Gastrocnemius medialis (tissue), 4 donors: ENCODE data around the gene LRSAM1. TPM values are rescaled to one million over a fixed set of nuclear protein-coding genes. Genes with fewer than 3 reads are reported as not detected.

Source experiments
- ATAC-seq, 2 donors: fragments of 150-250 bp; one replicate each; pipeline ENCODE4 v1.9.1; 2016
- DNase-seq, 2 donors: peaks; one replicate each; pipeline ENCODE4 v3.0.0-alpha.2; 2019
- H3K27ac ChIP-seq, 4 donors: fragments of 200-600 bp; sonication (generic); 1 replicate in 1 of 4; 2 replicates in 3 of 4; pipeline ENCODE4 v1.5.1; 2016 to 2018; ENCODE audit warnings: mild to moderate bottlenecking in 2 of 4, moderate library complexity in 1 of 4
- H3K27me3 ChIP-seq, 3 donors: fragments of 200-600 bp; sonication (generic) in 2 of 3; 1 replicate in 1 of 3; 2 replicates in 2 of 3; pipeline versions ENCODE4 v1.5.1 to v1.6.0; 2016 to 2019; ENCODE audit warnings: mild to moderate bottlenecking in 1 of 3, moderate library complexity in 1 of 3
- H3K36me3 ChIP-seq, 2 donors: fragments of 200-600 bp; sonication (generic) in 1 of 2; one replicate each; pipeline ENCODE4 v1.5.1; 2017 to 2018
- H3K4me1 ChIP-seq, 2 donors: fragments of 200-600 bp; sonication (generic) in 1 of 2; one replicate each; pipeline ENCODE4 v1.5.1; 2016 to 2017; ENCODE audit warnings: mild to moderate bottlenecking in 2 of 2
- H3K4me3 ChIP-seq, 4 donors: fragments of 200-600 bp; sonication (generic) in 3 of 4; 1 replicate in 1 of 4; 2 replicates in 3 of 4; pipeline ENCODE4 v1.5.1; 2016 to 2019; ENCODE audit warnings: mild to moderate bottlenecking in 2 of 4
- H3K9me3 ChIP-seq, 3 donors: fragments of 200-600 bp; sonication (generic) in 2 of 3; 1 replicate in 1 of 3; 2 replicates in 2 of 3; pipeline ENCODE4 v1.5.1; 2016 to 2019
- POLR2A ChIP-seq, 2 donors: fragments of 450-650 bp; IDR thresholded peaks; one replicate each; pipeline ENCODE4 v1.6.1; 2017; ENCODE audit warnings: antibody characterized with exemption in 2 of 2, mild to moderate bottlenecking in 2 of 2, moderate library complexity in 2 of 2
- in situ Hi-C, 4 donors: fragments of 200-750 bp; cut with MboI; loops; one replicate each; pipeline versions ENCODE4 v1.15.0 to v1.8.0; 2017; ENCODE audit warnings: low sequenced_read_pairs in 4 of 4
- intact Hi-C: fragments of 100-400 bp; cut with DNase I; formaldehyde crosslinking; loops from one replicate; pipeline ENCODE4 v1.15.1; 2023; ENCODE audit warnings: low total_unique reads
- total RNA-seq, 4 donors: library from RNA; depleted of rRNA; stranded (reverse); fragments of >200 nt; gene quantifications; one replicate each; pipeline versions ENCODE4 v1.1.0 to v1.2.3, GENCODE V29; 2016
- TF ChIP-seq, protein P1 (sequence below), 5 experiments: fragments of 450-650 bp in 3 of 5; fragments of 200-600 bp in 2 of 5; sonication (generic) in 2 of 5; IDR thresholded peaks in 4 of 5; conservative IDR thresholded peaks in 1 of 5; 1 replicate in 4 of 5; 2 replicates in 1 of 5; pipeline ENCODE4 v1.5.1; 2016 to 2019; ENCODE audit warnings: antibody characterized with exemption in 5 of 5, mild to moderate bottlenecking in 3 of 5, moderate library complexity in 3 of 5

LRSAM1 gene
- total RNA-seq, 4 donors from 2014 or later: 10.2 to 17.3 (median 16.1) TPM

- H3K27ac ChIP-seq: no peak overlapping the region
- H3K9me3 ChIP-seq: no peaks in the 10 kb centered on the region
- H3K27me3 ChIP-seq: no peaks in the 10 kb centered on the region
- H3K36me3 ChIP-seq: peaks cover 0 to 12% of the 10 kb centered on the region in 2 donors
- TF ChIP-seq POLR2A (IDR thresholded peaks at IDR 0.05): no peak
- TF ChIP-seq, protein P1, sequence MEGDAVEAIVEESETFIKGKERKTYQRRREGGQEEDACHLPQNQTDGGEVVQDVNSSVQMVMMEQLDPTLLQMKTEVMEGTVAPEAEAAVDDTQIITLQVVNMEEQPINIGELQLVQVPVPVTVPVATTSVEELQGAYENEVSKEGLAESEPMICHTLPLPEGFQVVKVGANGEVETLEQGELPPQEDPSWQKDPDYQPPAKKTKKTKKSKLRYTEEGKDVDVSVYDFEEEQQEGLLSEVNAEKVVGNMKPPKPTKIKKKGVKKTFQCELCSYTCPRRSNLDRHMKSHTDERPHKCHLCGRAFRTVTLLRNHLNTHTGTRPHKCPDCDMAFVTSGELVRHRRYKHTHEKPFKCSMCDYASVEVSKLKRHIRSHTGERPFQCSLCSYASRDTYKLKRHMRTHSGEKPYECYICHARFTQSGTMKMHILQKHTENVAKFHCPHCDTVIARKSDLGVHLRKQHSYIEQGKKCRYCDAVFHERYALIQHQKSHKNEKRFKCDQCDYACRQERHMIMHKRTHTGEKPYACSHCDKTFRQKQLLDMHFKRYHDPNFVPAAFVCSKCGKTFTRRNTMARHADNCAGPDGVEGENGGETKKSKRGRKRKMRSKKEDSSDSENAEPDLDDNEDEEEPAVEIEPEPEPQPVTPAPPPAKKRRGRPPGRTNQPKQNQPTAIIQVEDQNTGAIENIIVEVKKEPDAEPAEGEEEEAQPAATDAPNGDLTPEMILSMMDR (IDR thresholded peaks at IDR 0.05 in 4 of 5, conservative IDR thresholded peaks at IDR 0.05 in 1 of 5): no peak
- H3K4me3 ChIP-seq: no peak overlapping the region
- in situ Hi-C loops: loop anchor here in 1 of 4 donors (10.0 kb wide), 1 partner anchor 228 kb away; the partner anchor contains the start of gene TOR2A
- intact Hi-C loops: loop anchor here (10.0 kb wide), 1 partner anchor 418 kb away; no protein-coding TSS in a partner anchor
- ATAC-seq (no peak), DNase-seq (no peak)
- no peaks in the 10 kb centered on the region for H3K4me1 ChIP-seq
Measured at GRCh38 chr9:127506814-127507750, 55.8 kb downstream of the LRSAM1 start.

GRCh38 chr9:127507751-127508648 is 56.7 kb downstream of the LRSAM1 start:
- H3K4me3 ChIP-seq: no peak overlapping the region
- DNase-seq (no peak), ATAC-seq (no peak)
- in situ Hi-C loops (loop anchor here in 1 of 4 donors (10.0 kb wide), 1 partner anchor 227 kb away; the partner anchor contains the start of gene TOR2A), intact Hi-C loops (loop anchor here (10.0 kb wide), 1 partner anchor 417 kb away; no protein-coding TSS in a partner anchor)
- no peaks in the 10 kb centered on the region for H3K4me1 ChIP-seq
- no peak overlapping the region for H3K27ac ChIP-seq
- H3K36me3 ChIP-seq: peaks cover 0 to 12% of the 10 kb centered on the region in 2 donors
- no peaks in the 10 kb centered on the region for H3K9me3 ChIP-seq
- no peaks in the 10 kb centered on the region for H3K27me3 ChIP-seq
- TF ChIP-seq POLR2A (IDR thresholded peaks at IDR 0.05): no peak
- TF ChIP-seq, protein P1 (IDR thresholded peaks at IDR 0.05 in 4 of 5, conservative IDR thresholded peaks at IDR 0.05 in 1 of 5): no peak

DNA sequence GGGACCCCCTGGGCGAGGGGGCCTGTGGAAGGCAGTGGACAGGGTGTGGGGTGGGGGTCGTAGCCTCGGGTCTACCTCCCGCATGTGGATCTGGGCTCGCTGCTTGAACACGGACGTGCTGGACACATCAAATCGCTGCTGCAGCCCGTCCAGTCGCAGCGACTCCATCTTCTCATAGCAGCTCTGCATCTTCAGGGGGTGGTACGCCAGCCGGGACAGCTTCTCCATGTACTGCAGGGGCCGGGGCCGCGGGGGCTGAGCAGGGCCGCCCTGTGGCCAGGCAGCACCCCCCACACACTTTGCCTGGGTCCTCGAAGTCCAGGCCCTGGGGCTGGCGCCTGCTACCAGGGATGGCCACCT is 57.6 kb downstream of the LRSAM1 start:
- ATAC-seq: no peak
- no peak for DNase-seq
- intact Hi-C loops: loop anchor here (10.0 kb wide), 1 partner anchor 416 kb away; no protein-coding TSS in a partner anchor
- Histone ChIP-seq H3K27ac (peak overlapping the region in 1 of 4 donors; percentile 59), H3K27me3 (no peaks in the 10 kb centered on the region), H3K36me3 (peaks cover 0 to 12% of the 10 kb centered on the region in 2 donors), H3K9me3 (no peaks in the 10 kb centered on the region), H3K4me1 (no peaks in the 10 kb centered on the region), H3K4me3 (no peak overlapping the region)
- in situ Hi-C loops: loop anchor here in 1 of 4 donors (10.0 kb wide), 1 partner anchor 226 kb away; the partner anchor contains the start of gene TOR2A
- TF ChIP-seq, protein P1 (IDR thresholded peaks at IDR 0.05 in 4 of 5, conservative IDR thresholded peaks at IDR 0.05 in 1 of 5): no peak
- TF ChIP-seq POLR2A (IDR thresholded peaks at IDR 0.05): no peak

GRCh38 chr9:127509261-127509954 is 58.1 kb downstream of the LRSAM1 start:
- DNase-seq: no peak
- intact Hi-C loops: loop anchor here (10.0 kb wide), 1 partner anchor 415 kb away; no protein-coding TSS in a partner anchor

More at GRCh38 chr9:127509261-127509954, 58.1 kb downstream of the LRSAM1 start:
- no peaks in the 10 kb centered on the region for H3K27me3 ChIP-seq
- no peak overlapping the region for H3K4me3 ChIP-seq
- TF ChIP-seq, protein P1 (IDR thresholded peaks at IDR 0.05 in 4 of 5, conservative IDR thresholded peaks at IDR 0.05 in 1 of 5): no peak
- TF ChIP-seq POLR2A (IDR thresholded peaks at IDR 0.05): no peak
- peaks cover 0 to 12% of the 10 kb centered on the region in 2 donors for H3K36me3 ChIP-seq
- in situ Hi-C loops: loop anchor here in 1 of 4 donors (10.0 kb wide), 1 partner anchor 225 kb away; the partner anchor contains the start of gene TOR2A
- peak overlapping the region in 3 of 4 donors; percentile 5 to 59 (median 15) for H3K27ac ChIP-seq
- no peaks in the 10 kb centered on the region for H3K4me1 ChIP-seq
- ATAC-seq: no peak
- H3K9me3 ChIP-seq: no peaks in the 10 kb centered on the region
